H1 (cell line): ENCODE results near the gene CACNB1. TPM values are rescaled to one million over a fixed set of nuclear protein-coding genes. Genes with fewer than 3 reads are reported as not detected.

ENCODE experiments used
- CTCF ChIA-PET: fragments of 300-600 bp; sonication (Branson Sonifier 250); formaldehyde crosslinking; loops from one replicate; lab custom pipeline; 2021; ENCODE audit not compliant: partially characterized antibody; lab: Charles Lee
- POLR2A ChIA-PET: fragments of 300-600 bp; sonication (Branson Sonifier 250); formaldehyde crosslinking; loops from one replicate; lab custom pipeline; 2021; ENCODE audit warnings: inconsistent platforms; ENCODE audit not compliant: partially characterized antibody; lab: Charles Lee
- DNase-seq, 2 experiments: peaks; one replicate each; pipeline versions ENCODE4 v3.0.0 to v3.0.0-alpha.2; 2010 to 2022; ENCODE audit warnings: low spot score in 2 of 2, low read depth in 1 of 2, mixed read lengths in 1 of 2
- FAIRE-seq: peaks from 2 replicates; lab custom pipeline; 2011; peaks lifted over from hg19 to GRCh38; lab: Jason Lieb, UNC
- H2AFZ ChIP-seq: 2 replicates; pipeline ENCODE4 v1.8.1; 2012; ENCODE audit warnings: low read length, inconsistent platforms
- H2AK5ac ChIP-seq: 2 replicates; pipeline ENCODE4 v1.6.1; 2013; ENCODE audit warnings: low read depth, low read length
- H2BK120ac ChIP-seq: replicated peaks from 2 replicates; pipeline ENCODE3; 2013; ENCODE audit warnings: low read depth, low read length, inconsistent platforms
- H2BK12ac ChIP-seq: 2 replicates; pipeline ENCODE4 v1.6.1; 2013; ENCODE audit warnings: low read depth, low read length
- H2BK15ac ChIP-seq: 2 replicates; pipeline ENCODE4 v1.6.1; 2013; ENCODE audit warnings: low read length
- H2BK20ac ChIP-seq: 2 replicates; pipeline ENCODE4 v1.6.1; 2013; ENCODE audit warnings: low read length
- H2BK5ac ChIP-seq: 2 replicates; pipeline ENCODE4 v1.6.1; 2013; ENCODE audit warnings: low read depth, low read length
- H3K14ac ChIP-seq: 2 replicates; pipeline ENCODE4 v1.6.1; 2013; ENCODE audit warnings: inconsistent platforms; ENCODE audit not compliant: insufficient read length
- H3K18ac ChIP-seq: 2 replicates; pipeline ENCODE4 v1.6.1; 2013; ENCODE audit warnings: low read length; ENCODE audit errors: extremely low read depth
- H3K23ac ChIP-seq: 2 replicates; pipeline ENCODE4 v1.6.1; 2013; ENCODE audit warnings: inconsistent platforms; ENCODE audit not compliant: insufficient read length
- H3K23me2 ChIP-seq: 2 replicates; pipeline ENCODE4 v1.6.1; 2013; ENCODE audit warnings: low read depth, low read length
- H3K27ac ChIP-seq: 2 replicates; pipeline ENCODE4 v1.6.1; 2011; ENCODE audit warnings: low read depth, low read length, inconsistent platforms
- H3K27me3 ChIP-seq, 4 experiments: replicated peaks in 1 of 4; 1 replicate in 1 of 4; 2 replicates in 3 of 4; pipeline versions ENCODE4 v1.6.1 to v1.8.1; 2011 to 2013; ENCODE audit warnings: low read length in 3 of 4, mild to moderate bottlenecking in 3 of 4, inconsistent platforms in 2 of 4, mixed read lengths in 2 of 4, moderate library complexity in 1 of 4; ENCODE audit not compliant: control insufficient read depth in 3 of 4, insufficient read depth in 3 of 4; ENCODE audit errors: extremely low read depth in 1 of 4
- H3K36me3 ChIP-seq, 4 experiments: 2 replicates each; pipeline versions ENCODE4 v1.6.1 to v1.8.1; 2011 to 2013; ENCODE audit warnings: mild to moderate bottlenecking in 4 of 4, low read length in 3 of 4, moderate library complexity in 2 of 4, control low read depth in 1 of 4, inconsistent platforms in 1 of 4; ENCODE audit not compliant: insufficient read depth in 4 of 4, control insufficient read depth in 2 of 4
- H3K4ac ChIP-seq: replicated peaks from 2 replicates; pipeline ENCODE3; 2013; ENCODE audit warnings: low read length, low read depth, mixed read lengths, inconsistent platforms; ENCODE audit not compliant: insufficient read length
- H3K4me1 ChIP-seq, 4 experiments: replicated peaks in 1 of 4; 1 replicate in 1 of 4; 2 replicates in 3 of 4; pipeline versions ENCODE4 v1.6.1 to v1.8.1; 2011 to 2013; ENCODE audit warnings: low read length in 3 of 4, inconsistent platforms in 2 of 4, mixed read lengths in 1 of 4; ENCODE audit not compliant: insufficient read depth in 4 of 4, control insufficient read depth in 3 of 4
- H3K4me2 ChIP-seq, 2 experiments: 2 replicates each; pipeline versions ENCODE4 v1.6.1 to v1.8.1; 2011 to 2013; ENCODE audit warnings: low read depth in 2 of 2, low read length in 2 of 2, control low read depth in 1 of 2, inconsistent platforms in 1 of 2, mild to moderate bottlenecking in 1 of 2; ENCODE audit not compliant: insufficient read depth in 1 of 2
- H3K4me3 ChIP-seq, 4 experiments: fragments of 200-600, 300-600 bp in 1 of 4; sonication (generic), shearing (Covaris generic), sonication (Bioruptor Twin) in 1 of 4; 2 replicates each; pipeline versions ENCODE4 v1.5.1 to v1.8.1; 2011 to 2016; ENCODE audit warnings: low read length in 4 of 4, low read depth in 3 of 4, control low read depth in 2 of 4, inconsistent platforms in 2 of 4, mild to moderate bottlenecking in 2 of 4, mixed read lengths in 1 of 4, moderate library complexity in 1 of 4; ENCODE audit not compliant: insufficient read depth in 2 of 4; ENCODE audit errors: extremely low read depth in 1 of 4
- H3K56ac ChIP-seq: replicated peaks from 2 replicates; pipeline ENCODE3; 2013; ENCODE audit warnings: low read depth, mild to moderate bottlenecking, mixed read lengths, low read length, inconsistent platforms; ENCODE audit not compliant: insufficient read length
- H3K79me1 ChIP-seq: 2 replicates; pipeline ENCODE4 v1.6.1; 2013; ENCODE audit warnings: low read depth, low read length, control low read depth
- H3K79me2 ChIP-seq, 2 experiments: 2 replicates each; pipeline versions ENCODE4 v1.6.1 to v1.8.1; 2012 to 2013; ENCODE audit warnings: low read length in 2 of 2, mild to moderate bottlenecking in 2 of 2, inconsistent platforms in 1 of 2; ENCODE audit not compliant: insufficient read depth in 2 of 2, control insufficient read depth in 1 of 2
- H3K9ac ChIP-seq, 4 experiments: replicated peaks in 1 of 4; 1 replicate in 1 of 4; 2 replicates in 3 of 4; pipeline versions ENCODE4 v1.6.1 to v1.8.1; 2011 to 2013; ENCODE audit warnings: low read depth in 3 of 4, low read length in 3 of 4, control low read depth in 2 of 4, mild to moderate bottlenecking in 2 of 4, moderate library complexity in 2 of 4, inconsistent platforms in 1 of 4; ENCODE audit errors: extremely low read depth in 1 of 4
- H3K9me3 ChIP-seq, 2 experiments: 2 replicates each; pipeline versions ENCODE4 v1.6.1 to v1.8.1; 2012 to 2013; ENCODE audit warnings: mild to moderate bottlenecking in 2 of 2, moderate library complexity in 2 of 2, control low read depth in 1 of 2, inconsistent platforms in 1 of 2, low read depth in 1 of 2, low read length in 1 of 2, mixed read lengths in 1 of 2; ENCODE audit not compliant: insufficient read depth in 2 of 2
- H4K20me1 ChIP-seq, 2 experiments: replicated peaks in 1 of 2; 2 replicates each; pipeline versions ENCODE3 to v1.8.1; 2011 to 2013; ENCODE audit warnings: inconsistent platforms in 2 of 2, low read length in 2 of 2, mild to moderate bottlenecking in 1 of 2; ENCODE audit not compliant: insufficient read depth in 2 of 2, control insufficient read depth in 1 of 2
- H4K5ac ChIP-seq: 2 replicates; pipeline ENCODE4 v1.6.1; 2013; ENCODE audit warnings: low read length, low read depth, mixed read lengths, inconsistent platforms; ENCODE audit not compliant: insufficient read length
- H4K8ac ChIP-seq: 2 replicates; pipeline ENCODE4 v1.8.0; 2013; ENCODE audit warnings: mild to moderate bottlenecking, moderate library complexity, low read length, inconsistent platforms; ENCODE audit not compliant: insufficient read depth; ENCODE audit errors: extremely low read depth
- H4K91ac ChIP-seq: replicated peaks from 2 replicates; pipeline ENCODE3; 2013; ENCODE audit warnings: low read length, mixed read lengths, inconsistent platforms; ENCODE audit not compliant: insufficient read length
- ATF2 ChIP-seq: IDR thresholded peaks from 2 replicates; pipeline ENCODE4 v1.6.1; 2012; ENCODE audit warnings: low read length, inconsistent platforms
- CHD2 ChIP-seq: IDR thresholded peaks from 2 replicates; pipeline ENCODE4 v1.6.1; 2012; ENCODE audit warnings: low read length, improper control_type of control experiment
- CREB1 ChIP-seq: IDR thresholded peaks from 2 replicates; pipeline ENCODE4 v1.6.1; 2012; ENCODE audit warnings: inconsistent platforms
- GABPA ChIP-seq: IDR thresholded peaks from 2 replicates; pipeline ENCODE4 v1.6.1; 2011; ENCODE audit warnings: mild to moderate bottlenecking, low read length, moderate library complexity, borderline replicate concordance; ENCODE audit not compliant: insufficient read depth
- PHF8 ChIP-seq: fragments of 200-600 bp; sonication (generic); conservative IDR thresholded peaks from 2 replicates; pipeline ENCODE4 v1.7.1; 2012; ENCODE audit warnings: low read depth, mild to moderate bottlenecking, inconsistent platforms, low read length, moderate library complexity
- POU5F1 ChIP-seq: IDR thresholded peaks from 2 replicates; pipeline ENCODE4 v1.6.1; 2011; ENCODE audit warnings: low read depth, mild to moderate bottlenecking, low read length, moderate library complexity
- RFX5 ChIP-seq: IDR thresholded peaks from 2 replicates; pipeline ENCODE4 v1.6.1; 2011; ENCODE audit warnings: low read depth, low read length, improper control_type of control experiment, borderline replicate concordance
- SP1 ChIP-seq: IDR thresholded peaks from 2 replicates; pipeline ENCODE4 v1.6.1; 2011; ENCODE audit warnings: low read depth, low read length
- TBP ChIP-seq: IDR thresholded peaks from 2 replicates; pipeline ENCODE4 v1.6.1; 2011; ENCODE audit warnings: low read depth, low read length, improper control_type of control experiment
- TCF12 ChIP-seq: IDR thresholded peaks from 2 replicates; pipeline ENCODE4 v1.6.1; 2011; ENCODE audit warnings: low read depth, mild to moderate bottlenecking, low read length
- TEAD4 ChIP-seq: IDR thresholded peaks from 2 replicates; pipeline ENCODE4 v1.6.1; 2012; ENCODE audit warnings: low read depth, low read length, inconsistent platforms, mixed read lengths
- YY1 ChIP-seq: IDR thresholded peaks from 2 replicates; pipeline ENCODE4 v1.6.1; 2011; ENCODE audit warnings: low read depth, mild to moderate bottlenecking, low read length
- WGBS, 2 experiments: shearing (Covaris generic) in 1 of 2; methylation state at CpG; one replicate each; pipeline versions ENCODE4 v1.1.6 to v1.1.7; 2013 to 2015; ENCODE audit warnings: low lambda C conversion rate in 2 of 2, mixed read lengths in 2 of 2, inconsistent platforms in 1 of 2, low coverage in 1 of 2, missing lambda C conversion rate in 1 of 2; ENCODE audit not compliant: insufficient replicate concordance in 2 of 2, insufficient coverage in 1 of 2, insufficient read length in 1 of 2; ENCODE audit errors: extremely low coverage in 1 of 2, missing lambda C conversion rate in 1 of 2; 5-methylcytosine and 5-hydroxymethylcytosine counted together
- polyA plus RNA-seq, 7 experiments: library from polyadenylated mRNA; depleted of rRNA in 3 of 7; stranded (reverse) in 5 of 7; unstranded in 2 of 7; fragments of >200 nt in 5 of 7; fragments of 200-250 nt in 2 of 7; gene quantifications; 1 replicate in 5 of 7; 2 replicates in 1 of 7; 4 replicates in 1 of 7; pipeline versions ENCODE4 v1.2.1 to v1.2.3, GENCODE V29; 2011 to 2013; ENCODE audit warnings: missing spikeins in 2 of 7, mixed read lengths in 2 of 7
- total RNA-seq: library from RNA; stranded (reverse); fragmentation: NEBNext Ultra II Directional; extraction: Animal tissue kit (Norgen Biotek cat#: 25700); gene quantifications from 2 replicates; pipeline ENCODE4 v1.2.1, GENCODE V29; 2021

The CACNB1 gene
- total and polyA plus RNA-seq, 2 of the 8 experiments (the other 6 are each of a cell fraction or from before 2014, with no cell fraction given), result 7.2 to 17.8 TPM

- Histone ChIP-seq H2BK15ac (no peak overlapping the region), H3K79me1 (no peaks in the 10 kb centered on the region; the same call in 1 of the 2 replicates), H4K8ac (no peak overlapping the region), H3K27ac (no peak overlapping the region), H2AFZ (no peak overlapping the region), H2BK5ac (peak overlapping the region; percentile 75; the same call in 1 of the 2 replicates), H4K5ac (no peak overlapping the region), H2AK5ac (0 out of 2 replicates have a peak overlapping the region, but pooled peaks have one; percentile 39), H3K4ac (no peak overlapping the region), H3K14ac (no peak overlapping the region), H3K9me3 (no peaks in the 10 kb centered on the region), H4K20me1 (peaks cover 0 to 5% of the 10 kb centered on the region in 2 experiments), H3K36me3 (peaks cover 3 to 19% (median 5%) of the 10 kb centered on the region in 4 experiments; a peak in 5 of 8 replicates), H3K4me3 (peak overlapping the region in 1 of 4 experiments; percentile 21; a peak in 1 of 8 replicates), H3K23me2 (no peaks in the 10 kb centered on the region; the same call in 1 of the 2 replicates), H3K4me1 (peaks cover 0 to 14% (median 10%) of the 10 kb centered on the region in 4 experiments; a peak in 6 of 7 replicates), H2BK20ac (no peak overlapping the region), H3K9ac (no peak overlapping the region), H3K4me2 (peak overlapping the region; percentile 34 to 43; a peak in 2 of 4 replicates), H3K23ac (no peak overlapping the region), H3K56ac (no peak overlapping the region), H4K91ac (no peak overlapping the region), H3K18ac (no peak overlapping the region), H2BK12ac (no peak overlapping the region), H3K27me3 (no peaks in the 10 kb centered on the region), H3K79me2 (no peaks in the 10 kb centered on the region), H2BK120ac (no peak overlapping the region)
- 45% methylated on average over 12 of the region's 12 CpGs; no CpG with 5 or more reads in 1 of the 2 experiments for WGBS, 2 experiments
- POLR2A ChIA-PET, result interaction anchor here (0.7 to 2.6 kb wide), 11 partner anchors 9 to 224 kb away, joined by 3 to 14 read pairs (median 3); partner anchors contain the start of genes ARL5C, FBXL20 and RPL19
- peak; percentile 87 to 89 for DNase-seq
- CTCF ChIA-PET, result interaction anchor here (0.6 to 7.8 kb wide), 8 partner anchors 15 to 252 kb away, joined by 3 to 151 read pairs (median 6); partner anchors contain the start of genes ARL5C, LASP1NB and PLXDC1
- peak; percentile 81 for FAIRE-seq
- peak; percentile 78 for TF ChIP-seq CREB1
- TF ChIP-seq RFX5, result no peak
- TF ChIP-seq PHF8, result no peak
- no peak for TF ChIP-seq TCF12
- peak; percentile 93 for TF ChIP-seq SP1
- peak; percentile 74 for TF ChIP-seq CHD2
- no peak for TF ChIP-seq TBP
- no peak for TF ChIP-seq ATF2
- no peak for TF ChIP-seq YY1
- no peak for TF ChIP-seq TEAD4
- TF ChIP-seq POU5F1, result no peak
- TF ChIP-seq GABPA, result no peak
These were observed 20.2 kb downstream of the CACNB1 start for GRCh38 chr17:39177256-39177655.
